H9 (cell line): ENCODE measurements around the gene GJA9. TPM values are rescaled to one million over a fixed set of nuclear protein-coding genes. Genes with fewer than 3 reads are reported as not detected.

Source experiments
- DNase-seq: peaks from one replicate; pipeline ENCODE4 v3.0.0-alpha.2; 2017
- H2AFZ ChIP-seq: one replicate; pipeline ENCODE4 v1.6.1; 2013; ENCODE audit warnings: mild to moderate bottlenecking, low read length, control low read depth, moderate library complexity
- H2AK5ac ChIP-seq: 2 replicates; pipeline ENCODE4 v1.6.1; 2013; ENCODE audit warnings: low read length, control low read depth, mixed read lengths; ENCODE audit not compliant: insufficient read length
- H2BK120ac ChIP-seq: one replicate; pipeline ENCODE4 v1.6.1; 2013; ENCODE audit warnings: low read depth, mild to moderate bottlenecking, low read length, control low read depth, inconsistent platforms; ENCODE audit not compliant: poor library complexity, severe bottlenecking
- H2BK12ac ChIP-seq: 2 replicates; pipeline ENCODE4 v1.6.1; 2013; ENCODE audit warnings: low read length, control low read depth, mixed read lengths, low read depth; ENCODE audit not compliant: insufficient read length
- H2BK15ac ChIP-seq: 2 replicates; pipeline ENCODE4 v1.6.1; 2013; ENCODE audit warnings: low read depth, low read length, control low read depth
- H2BK20ac ChIP-seq: one replicate; pipeline ENCODE4 v1.6.1; 2013; ENCODE audit warnings: low read depth, mild to moderate bottlenecking, low read length, control low read depth, inconsistent platforms; ENCODE audit not compliant: poor library complexity, severe bottlenecking
- H2BK5ac ChIP-seq: 2 replicates; pipeline ENCODE4 v1.6.1; 2013; ENCODE audit warnings: low read length, control low read depth, mixed read lengths; ENCODE audit not compliant: insufficient read length
- H3K14ac ChIP-seq: 2 replicates; pipeline ENCODE4 v1.6.1; 2013; ENCODE audit warnings: low read length, control low read depth; ENCODE audit not compliant: insufficient read depth
- H3K18ac ChIP-seq: 2 replicates; pipeline ENCODE4 v1.6.1; 2013; ENCODE audit warnings: low read depth, mild to moderate bottlenecking, mixed read lengths, low read length, control low read depth; ENCODE audit not compliant: insufficient read length
- H3K23ac ChIP-seq: 2 replicates; pipeline ENCODE4 v1.6.1; 2013; ENCODE audit warnings: low read length, control low read depth, mixed read lengths, low read depth; ENCODE audit not compliant: insufficient read length
- H3K23me2 ChIP-seq: 2 replicates; pipeline ENCODE4 v1.6.1; 2013; ENCODE audit warnings: low read depth, mild to moderate bottlenecking, mixed read lengths, low read length, control low read depth; ENCODE audit not compliant: insufficient read length, poor library complexity, severe bottlenecking
- H3K27ac ChIP-seq: 2 replicates; pipeline ENCODE4 v1.5.1; 2013; ENCODE audit warnings: low read length, control low read depth, mixed read lengths, low read depth; ENCODE audit not compliant: insufficient read length
- H3K27me3 ChIP-seq: 2 replicates; pipeline ENCODE4 v1.6.1; 2013; ENCODE audit warnings: low read length, control low read depth, inconsistent platforms; ENCODE audit not compliant: insufficient read depth
- H3K4ac ChIP-seq: 2 replicates; pipeline ENCODE4 v1.6.1; 2013; ENCODE audit warnings: low read depth, mild to moderate bottlenecking, control low read depth, inconsistent platforms, low read length, moderate library complexity
- H3K4me1 ChIP-seq: 2 replicates; pipeline ENCODE4 v1.6.1; 2013; ENCODE audit warnings: low read length, control low read depth, inconsistent platforms; ENCODE audit not compliant: insufficient read depth
- H3K4me2 ChIP-seq: 2 replicates; pipeline ENCODE4 v1.6.1; 2013; ENCODE audit warnings: low read length, control low read depth, mixed read lengths; ENCODE audit not compliant: insufficient read length, insufficient read depth
- H3K56ac ChIP-seq: 2 replicates; pipeline ENCODE4 v1.6.1; 2013; ENCODE audit warnings: low read depth, mild to moderate bottlenecking, mixed read lengths, low read length, control low read depth; ENCODE audit not compliant: insufficient read length
- H3K79me1 ChIP-seq: 2 replicates; pipeline ENCODE4 v1.6.1; 2013; ENCODE audit warnings: low read depth, mild to moderate bottlenecking, moderate library complexity, low read length, control low read depth, inconsistent platforms; ENCODE audit not compliant: insufficient read depth, poor library complexity, severe bottlenecking
- H3K79me2 ChIP-seq: 2 replicates; pipeline ENCODE4 v1.6.1; 2013; ENCODE audit warnings: low read length, control low read depth, inconsistent platforms; ENCODE audit not compliant: insufficient read depth
- H3K9ac ChIP-seq: 2 replicates; pipeline ENCODE4 v1.6.1; 2013; ENCODE audit warnings: low read length, control low read depth, mixed read lengths; ENCODE audit not compliant: insufficient read length; ENCODE audit errors: extremely low read depth
- H3K9me3 ChIP-seq: one replicate; pipeline ENCODE4 v1.6.1; 2013; ENCODE audit warnings: low read depth, low read length, inconsistent platforms; ENCODE audit not compliant: control insufficient read depth
- H3T11ph ChIP-seq: one replicate; pipeline ENCODE4 v1.6.1; 2013; ENCODE audit warnings: mild to moderate bottlenecking, low read length, control low read depth, inconsistent platforms
- H4K20me1 ChIP-seq: one replicate; pipeline ENCODE4 v1.6.1; 2013; ENCODE audit not compliant: control insufficient read depth, insufficient read length, insufficient read depth
- H4K5ac ChIP-seq: 2 replicates; pipeline ENCODE4 v1.6.1; 2013; ENCODE audit warnings: low read depth, mild to moderate bottlenecking, mixed read lengths, low read length, control low read depth; ENCODE audit not compliant: insufficient read length
- H4K8ac ChIP-seq: replicated peaks from 2 replicates; pipeline ENCODE4 v1.6.1; 2013; ENCODE audit warnings: low read length, control low read depth, mixed read lengths, low read depth; ENCODE audit not compliant: insufficient read length
- H4K91ac ChIP-seq: 2 replicates; pipeline ENCODE4 v1.6.1; 2013; ENCODE audit warnings: low read depth, mild to moderate bottlenecking, moderate library complexity, mixed read lengths, low read length, control low read depth; ENCODE audit not compliant: insufficient read length
- H3K27ac Mint-ChIP-seq, 3 experiments: 2 replicates in 2 of 3; 3 replicates in 1 of 3; pipeline ENCODE4 v1.8.0; 2020 to 2021; ENCODE audit warnings: mixed read lengths in 3 of 3, mild to moderate bottlenecking in 1 of 3, moderate library complexity in 1 of 3
- H3K27me3 Mint-ChIP-seq: 2 replicates; pipeline ENCODE4 v1.8.0; 2021; ENCODE audit warnings: low read depth, mild to moderate bottlenecking, moderate library complexity, mixed read lengths
- H3K36me3 Mint-ChIP-seq, 3 experiments: 2 replicates in 2 of 3; 3 replicates in 1 of 3; pipeline ENCODE4 v1.8.0; 2020 to 2021; ENCODE audit warnings: low read depth in 3 of 3, mixed read lengths in 3 of 3; ENCODE audit not compliant: insufficient read depth in 1 of 3
- H3K4me1 Mint-ChIP-seq, 2 experiments: 2 replicates each; pipeline ENCODE4 v1.8.0; 2020; ENCODE audit warnings: mixed read lengths in 2 of 2
- H3K4me3 Mint-ChIP-seq, 2 experiments: 2 replicates in 1 of 2; 3 replicates in 1 of 2; pipeline ENCODE4 v1.8.0; 2020 to 2021; ENCODE audit warnings: mild to moderate bottlenecking in 2 of 2, mixed read lengths in 2 of 2, moderate library complexity in 1 of 2
- H3K9me3 Mint-ChIP-seq, 2 experiments: 2 replicates in 1 of 2; 3 replicates in 1 of 2; pipeline ENCODE4 v1.8.0; 2020; ENCODE audit warnings: mild to moderate bottlenecking in 2 of 2, mixed read lengths in 2 of 2, moderate library complexity in 1 of 2
- CTCF ChIP-seq: fragments of 200-600 bp; sonication (generic); conservative IDR thresholded peaks from 3 replicates; pipeline ENCODE4 v1.8.0; 2021; ENCODE audit warnings: antibody characterized with exemption, mild to moderate bottlenecking
- WGBS: extraction: QIAGEN DNeasy Blood & Tissue Kit; methylation state at CpG from one replicate; pipeline ENCODE4 v1.1.7; 2013; ENCODE audit warnings: missing lambda C conversion rate, low lambda C conversion rate, mixed read lengths; ENCODE audit not compliant: insufficient read length; ENCODE audit errors: extremely low coverage; 5-methylcytosine and 5-hydroxymethylcytosine counted together
- total RNA-seq: library from RNA; stranded (reverse); gene quantifications from 2 replicates; pipeline ENCODE4 v1.2.1, GENCODE V29; 2021

GJA9 gene
- total RNA-seq, 1 experiment from 2014 or later, result not detected

DNA sequence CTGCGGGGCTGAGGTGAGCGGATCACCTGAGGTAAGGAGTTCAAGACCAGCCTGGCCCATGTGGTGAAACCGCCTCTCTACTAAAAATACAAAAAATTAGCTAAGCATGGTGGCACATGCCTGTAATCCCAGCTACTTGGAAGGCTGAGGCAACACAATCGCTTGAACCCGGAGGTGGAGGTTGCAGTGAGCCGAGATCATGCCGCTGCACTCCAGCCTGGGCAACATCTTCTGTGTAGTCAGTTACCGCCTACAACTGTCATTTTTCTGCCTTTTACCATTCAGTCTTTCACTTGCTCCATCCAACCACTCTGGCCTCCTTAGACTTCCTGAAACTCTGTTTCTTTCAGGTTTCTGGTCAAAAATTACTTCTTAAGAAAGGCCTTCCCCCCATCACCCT lies 10.4 kb downstream of the GJA9 start:
- no peak overlapping the region for H3K27ac ChIP-seq
- no peak overlapping the region for H2BK12ac ChIP-seq
- peaks cover 2 to 4% (median 4%) of the 10 kb centered on the region in 3 experiments; a peak in 3 of 7 replicates for H3K36me3 Mint-ChIP-seq
- no peak overlapping the region for H3K18ac ChIP-seq
- H3T11ph ChIP-seq, result no peak overlapping the region
- H4K91ac ChIP-seq, result no peak overlapping the region
- no peaks in the 10 kb centered on the region for H3K9me3 Mint-ChIP-seq
- peaks cover 13 to 18% of the 10 kb centered on the region in 2 experiments for H3K4me1 Mint-ChIP-seq
- no peak overlapping the region for H3K27ac Mint-ChIP-seq
- H3K14ac ChIP-seq, result no peak overlapping the region
- no peak overlapping the region for H3K23ac ChIP-seq
- no peak for TF ChIP-seq CTCF
- H3K9ac ChIP-seq, result no peak overlapping the region
- no peak overlapping the region for H4K8ac ChIP-seq
- H3K4me3 Mint-ChIP-seq, result no peak overlapping the region; a peak in 1 of 5 replicates
- H2BK120ac ChIP-seq, result no peak overlapping the region
- no peaks in the 10 kb centered on the region for H3K27me3 ChIP-seq
- H2AK5ac ChIP-seq, result no peak overlapping the region
- H3K4me2 ChIP-seq, result no peak overlapping the region
- no peaks in the 10 kb centered on the region for H3K79me2 ChIP-seq
- no peaks in the 10 kb centered on the region for H3K79me1 ChIP-seq
- no peak overlapping the region for H3K4ac ChIP-seq
- no peaks in the 10 kb centered on the region for H3K9me3 ChIP-seq
- no peak for DNase-seq
- no peaks in the 10 kb centered on the region for H3K27me3 Mint-ChIP-seq
- no peak overlapping the region for H2AFZ ChIP-seq
- no peaks in the 10 kb centered on the region for H4K20me1 ChIP-seq
- H2BK5ac ChIP-seq, result no peak overlapping the region
- no peak overlapping the region for H2BK20ac ChIP-seq
- no peak overlapping the region for H2BK15ac ChIP-seq
- no peaks in the 10 kb centered on the region for H3K4me1 ChIP-seq
- H4K5ac ChIP-seq, result no peak overlapping the region
- H3K56ac ChIP-seq, result no peak overlapping the region
- H3K23me2 ChIP-seq, result peaks cover 11% of the 10 kb centered on the region
- no CpG with 5 or more reads among the region's 8 CpGs for WGBS
